Fibroblast of lung (primary cell): Measurements from ENCODE around the gene OTUB2. TPM values are rescaled to one million over a fixed set of nuclear protein-coding genes. Genes with fewer than 3 reads are reported as not detected.

Source experiments
- DNase-seq, 2 donors: peaks; one replicate each; pipeline versions ENCODE4 v3.0.0 to v3.0.0-alpha.2; 2010; ENCODE audit warnings: low read depth in 2 of 2
- H2AFZ ChIP-seq: 2 replicates; pipeline ENCODE4 v1.5.1; 2012; ENCODE audit warnings: low read length, control low read depth, inconsistent platforms
- H3K27ac ChIP-seq: 2 replicates; pipeline ENCODE4 v1.5.1; 2011; ENCODE audit warnings: low read length, control low read depth; ENCODE audit not compliant: insufficient read depth
- H3K27me3 ChIP-seq: 2 replicates; pipeline ENCODE4 v1.5.1; 2011; ENCODE audit warnings: mild to moderate bottlenecking, low read length; ENCODE audit not compliant: control insufficient read depth, insufficient read depth
- H3K36me3 ChIP-seq: 2 replicates; pipeline ENCODE4 v1.5.1; 2011; ENCODE audit warnings: low read length; ENCODE audit not compliant: control insufficient read depth, insufficient read depth
- H3K4me1 ChIP-seq: 2 replicates; pipeline ENCODE4 v1.5.1; 2011; ENCODE audit warnings: low read length; ENCODE audit not compliant: control insufficient read depth, insufficient read depth; ENCODE audit errors: extremely low read depth
- H3K4me2 ChIP-seq: 2 replicates; pipeline ENCODE4 v1.5.1; 2011; ENCODE audit warnings: low read length, control low read depth; ENCODE audit not compliant: insufficient read depth; ENCODE audit errors: extremely low read depth
- H3K4me3 ChIP-seq, 4 experiments: fragments of 200-600 bp in 1 of 4; sonication (generic) in 1 of 4; replicated peaks in 1 of 4; 2 replicates each; pipeline ENCODE4 v1.5.1; 2011 to 2016; ENCODE audit warnings: low read length in 4 of 4, low read depth in 3 of 4, mild to moderate bottlenecking in 3 of 4, control low read depth in 2 of 4, inconsistent platforms in 1 of 4, mixed read lengths in 1 of 4; ENCODE audit not compliant: insufficient read depth in 1 of 4; ENCODE audit errors: control extremely low read depth in 1 of 4
- H3K79me2 ChIP-seq: 2 replicates; pipeline ENCODE4 v1.5.1; 2012; ENCODE audit warnings: mild to moderate bottlenecking, low read length, inconsistent platforms; ENCODE audit not compliant: control insufficient read depth, insufficient read depth
- H3K9ac ChIP-seq: 2 replicates; pipeline ENCODE4 v1.5.1; 2011; ENCODE audit warnings: mild to moderate bottlenecking, low read length, control low read depth; ENCODE audit not compliant: insufficient read depth
- H3K9me3 ChIP-seq: 2 replicates; pipeline ENCODE4 v1.5.1; 2012; ENCODE audit warnings: low read depth, low read length; ENCODE audit not compliant: control insufficient read depth, insufficient read depth
- H4K20me1 ChIP-seq: 2 replicates; pipeline ENCODE4 v1.5.1; 2011; ENCODE audit warnings: low read length; ENCODE audit not compliant: control insufficient read depth, insufficient read depth; ENCODE audit errors: extremely low read depth
- CTCF ChIP-seq, 2 donors: IDR thresholded peaks in 1 of 2; conservative IDR thresholded peaks in 1 of 2; 1 replicate in 1 of 2; 2 replicates in 1 of 2; pipeline ENCODE4 v1.5.1; 2011 to 2012; ENCODE audit warnings: low read length in 2 of 2, control low read depth in 1 of 2, inconsistent platforms in 1 of 2, low read depth in 1 of 2, mild to moderate bottlenecking in 1 of 2
- EZH2 ChIP-seq: IDR thresholded peaks from 2 replicates; pipeline ENCODE4 v1.5.1; 2012; ENCODE audit warnings: low read length, control low read depth, mild to moderate bottlenecking; ENCODE audit errors: missing control alignments
- polyA plus RNA-seq, 2 donors: library from polyadenylated mRNA; depleted of rRNA in 1 of 2; stranded (reverse) in 1 of 2; unstranded in 1 of 2; fragments of >200 nt; gene quantifications; 2 replicates each; pipeline ENCODE4 v1.2.1, GENCODE V29; 2011 to 2012; ENCODE audit warnings: missing spikeins in 1 of 2
- total RNA-seq: library from RNA; depleted of rRNA; stranded (reverse); fragments of >200 nt; gene quantifications from 2 replicates; pipeline ENCODE4 v1.2.1, GENCODE V29; 2014

OTUB2 gene
- total and polyA plus RNA-seq, 2 donors (not counting 1 experiment from before 2014, with no cell fraction given), result 1.3 to 2.3 TPM

- H3K27ac ChIP-seq, result no peak overlapping the region
- no peak for TF ChIP-seq CTCF (conservative IDR thresholded peaks at IDR 0.05 in 1 of 2, IDR thresholded peaks at IDR 0.05 in 1 of 2; ENCODE audit: low read depth in 1 of 2, low read length in 2 of 2)
- no peaks in the 10 kb centered on the region for H3K79me2 ChIP-seq
- no peaks in the 10 kb centered on the region for H3K27me3 ChIP-seq
- H3K4me1 ChIP-seq, result no peaks in the 10 kb centered on the region
- H3K9ac ChIP-seq, result no peak overlapping the region
- H2AFZ ChIP-seq, result no peak overlapping the region
- no peak overlapping the region for H3K4me2 ChIP-seq
- no peak overlapping the region for H3K4me3 ChIP-seq
- peaks cover 29% of the 10 kb centered on the region for H3K36me3 ChIP-seq
- no peak for DNase-seq
- no peaks in the 10 kb centered on the region for H3K9me3 ChIP-seq
- no peaks in the 10 kb centered on the region for H4K20me1 ChIP-seq
These were observed 25.6 kb downstream of the OTUB2 start for GRCh38 chr14:94051779-94052178.

- no peak overlapping the region for H3K4me2 ChIP-seq
- no peak overlapping the region for H3K27ac ChIP-seq
- no peaks in the 10 kb centered on the region for H3K4me1 ChIP-seq
- no peak for TF ChIP-seq CTCF (conservative IDR thresholded peaks at IDR 0.05 in 1 of 2, IDR thresholded peaks at IDR 0.05 in 1 of 2; ENCODE audit: low read depth in 1 of 2, low read length in 2 of 2)
- no peak for TF ChIP-seq EZH2
- no peaks in the 10 kb centered on the region for H3K27me3 ChIP-seq
- H3K79me2 ChIP-seq, result no peaks in the 10 kb centered on the region
- no peak for DNase-seq
- H2AFZ ChIP-seq, result no peak overlapping the region
- H3K4me3 ChIP-seq, result no peak overlapping the region
- peaks cover 29% of the 10 kb centered on the region for H3K36me3 ChIP-seq
- no peaks in the 10 kb centered on the region for H4K20me1 ChIP-seq
- no peak overlapping the region for H3K9ac ChIP-seq
- H3K9me3 ChIP-seq, result no peaks in the 10 kb centered on the region
These were observed 26.1 kb downstream of the OTUB2 start for GRCh38 chr14:94052199-94052598.

GRCh38 chr14:94052662-94053061, 26.5 kb downstream of the OTUB2 start:
- H3K27me3 ChIP-seq, result no peaks in the 10 kb centered on the region
- peaks cover 28% of the 10 kb centered on the region for H3K36me3 ChIP-seq
- H3K27ac ChIP-seq, result no peak overlapping the region
- H3K9ac ChIP-seq, result no peak overlapping the region
- H3K9me3 ChIP-seq, result no peaks in the 10 kb centered on the region
- no peak overlapping the region for H3K4me3 ChIP-seq
- H2AFZ ChIP-seq, result no peak overlapping the region
- H3K4me2 ChIP-seq, result no peak overlapping the region
- TF ChIP-seq EZH2 (no peak), CTCF (conservative IDR thresholded peaks at IDR 0.05 in 1 of 2, IDR thresholded peaks at IDR 0.05 in 1 of 2; ENCODE audit: low read depth in 1 of 2, low read length in 2 of 2) (no peak)
- H4K20me1 ChIP-seq, result no peaks in the 10 kb centered on the region
- H3K4me1 ChIP-seq, result no peaks in the 10 kb centered on the region
- H3K79me2 ChIP-seq, result no peaks in the 10 kb centered on the region
- no peak for DNase-seq
